Fibroblast of the aortic adventitia (primary cell): ENCODE data around the gene BCAS1. TPM values are rescaled to one million over a fixed set of nuclear protein-coding genes. Genes with fewer than 3 reads are reported as not detected.

ENCODE experiments used
- DNase-seq: peaks from one replicate; pipeline ENCODE4 v3.0.0-alpha.2; 2010; ENCODE audit warnings: low read depth
- H3K4me3 ChIP-seq: 2 replicates; pipeline ENCODE4 v1.5.1; 2011; ENCODE audit warnings: low read depth, mild to moderate bottlenecking, control low read depth, low read length, moderate library complexity
- total RNA-seq: library from RNA; depleted of rRNA; stranded (reverse); fragments of >200 nt; gene quantifications from 2 replicates; pipeline ENCODE4 v1.2.3, GENCODE V29; 2012; ENCODE audit warnings: low replicate concordance
- TF ChIP-seq, protein P1 (sequence below): IDR thresholded peaks from 2 replicates; pipeline ENCODE4 v1.5.1; 2011; ENCODE audit warnings: mild to moderate bottlenecking, low read length, control low read depth, inconsistent platforms; ENCODE audit not compliant: insufficient read depth

Gene BCAS1
- total RNA-seq, 1 donor, result 0.09 TPM

DNA sequence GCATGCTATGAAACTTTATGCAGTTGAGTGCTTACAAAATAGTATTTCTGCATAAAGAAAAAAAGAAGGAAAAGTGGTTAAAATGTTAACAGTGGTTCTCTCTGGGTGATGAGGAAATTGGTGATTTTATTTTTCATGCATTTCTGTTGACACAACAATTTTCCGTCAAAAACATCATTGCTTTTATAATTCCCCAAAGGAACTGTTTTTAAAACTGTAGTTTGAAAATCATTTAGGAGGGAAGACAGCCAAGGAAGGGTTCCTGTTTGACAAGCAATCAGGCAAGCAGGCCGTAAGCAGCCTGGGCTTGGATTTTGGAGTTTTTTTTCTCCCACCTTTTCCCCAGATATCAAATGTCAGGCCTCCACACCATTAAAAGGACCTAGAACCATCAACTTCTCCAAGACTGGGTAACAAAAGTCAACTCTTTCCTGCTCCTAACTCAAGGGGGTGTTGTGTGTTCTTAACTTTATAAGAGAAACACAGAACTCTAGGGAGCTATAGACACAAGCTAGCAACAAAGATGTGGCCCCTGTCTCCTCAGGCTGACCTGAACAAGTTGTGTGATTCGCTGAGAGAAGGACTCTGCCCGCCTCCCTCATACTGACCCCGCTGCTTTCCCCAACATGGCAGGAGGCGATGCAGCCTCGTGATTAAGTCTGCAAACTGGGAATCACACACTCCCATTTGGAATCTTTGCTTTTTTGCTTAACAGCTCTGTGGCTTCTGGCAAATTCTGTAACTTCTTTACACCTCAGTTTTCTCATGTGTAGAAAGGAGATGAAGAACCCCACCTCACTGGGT, 146.6 kb downstream of the BCAS1 start:
- H3K4me3 ChIP-seq, result no peak overlapping the region
- no peak for DNase-seq
- TF ChIP-seq, protein P1, sequence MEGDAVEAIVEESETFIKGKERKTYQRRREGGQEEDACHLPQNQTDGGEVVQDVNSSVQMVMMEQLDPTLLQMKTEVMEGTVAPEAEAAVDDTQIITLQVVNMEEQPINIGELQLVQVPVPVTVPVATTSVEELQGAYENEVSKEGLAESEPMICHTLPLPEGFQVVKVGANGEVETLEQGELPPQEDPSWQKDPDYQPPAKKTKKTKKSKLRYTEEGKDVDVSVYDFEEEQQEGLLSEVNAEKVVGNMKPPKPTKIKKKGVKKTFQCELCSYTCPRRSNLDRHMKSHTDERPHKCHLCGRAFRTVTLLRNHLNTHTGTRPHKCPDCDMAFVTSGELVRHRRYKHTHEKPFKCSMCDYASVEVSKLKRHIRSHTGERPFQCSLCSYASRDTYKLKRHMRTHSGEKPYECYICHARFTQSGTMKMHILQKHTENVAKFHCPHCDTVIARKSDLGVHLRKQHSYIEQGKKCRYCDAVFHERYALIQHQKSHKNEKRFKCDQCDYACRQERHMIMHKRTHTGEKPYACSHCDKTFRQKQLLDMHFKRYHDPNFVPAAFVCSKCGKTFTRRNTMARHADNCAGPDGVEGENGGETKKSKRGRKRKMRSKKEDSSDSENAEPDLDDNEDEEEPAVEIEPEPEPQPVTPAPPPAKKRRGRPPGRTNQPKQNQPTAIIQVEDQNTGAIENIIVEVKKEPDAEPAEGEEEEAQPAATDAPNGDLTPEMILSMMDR, result no peak

DNA sequence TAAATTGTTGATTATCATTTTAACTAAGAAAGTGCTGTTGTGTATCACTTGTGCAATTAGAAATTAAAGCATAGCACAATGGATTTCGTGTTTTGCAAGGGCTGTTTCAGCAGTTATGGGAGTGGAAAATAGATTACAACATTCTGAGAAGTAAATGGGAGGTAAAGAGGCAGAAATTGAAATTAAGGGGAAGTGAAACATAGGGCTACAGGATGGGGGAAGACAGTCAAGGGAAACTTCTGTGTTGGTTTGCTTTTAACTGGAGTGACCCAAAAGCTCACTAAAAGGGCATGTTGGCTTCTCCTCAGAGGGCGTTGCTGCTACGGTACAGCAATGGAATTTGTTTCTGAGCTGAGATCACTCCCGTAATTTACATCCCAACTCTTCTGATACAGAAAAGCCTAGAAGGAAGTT, 147.5 kb downstream of the BCAS1 start:
- no peak overlapping the region for H3K4me3 ChIP-seq
- TF ChIP-seq, protein P1, result no peak
- peak; percentile 70 for DNase-seq

DNA sequence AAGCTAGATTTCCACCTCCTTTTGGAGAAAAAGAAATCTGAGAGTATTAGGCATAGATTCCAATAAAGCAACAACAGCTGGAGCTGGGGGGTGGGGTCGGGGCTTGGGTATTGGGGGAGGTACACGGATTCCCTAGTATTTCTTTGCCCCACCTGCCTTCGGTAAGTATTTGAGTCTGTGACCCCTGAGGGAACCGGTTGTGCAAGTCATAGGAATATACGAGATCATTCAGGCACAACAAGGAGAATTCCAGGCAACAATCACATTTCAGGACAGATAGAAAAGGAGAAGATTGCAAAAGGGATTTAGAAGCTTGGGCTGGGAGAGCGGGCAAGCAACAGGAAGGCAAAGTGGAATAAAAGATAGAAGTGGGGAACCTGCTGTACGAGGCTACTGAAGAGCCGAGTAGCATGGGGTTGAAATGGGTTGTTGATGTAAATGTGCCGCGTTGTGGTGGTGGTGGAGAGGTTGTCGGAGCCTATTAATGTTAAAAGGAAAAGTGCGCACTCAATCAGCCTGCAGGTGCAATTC, 148.9 kb downstream of the BCAS1 start:
- no peak for DNase-seq
- H3K4me3 ChIP-seq, result no peak overlapping the region
- TF ChIP-seq, protein P1, result no peak

DNA sequence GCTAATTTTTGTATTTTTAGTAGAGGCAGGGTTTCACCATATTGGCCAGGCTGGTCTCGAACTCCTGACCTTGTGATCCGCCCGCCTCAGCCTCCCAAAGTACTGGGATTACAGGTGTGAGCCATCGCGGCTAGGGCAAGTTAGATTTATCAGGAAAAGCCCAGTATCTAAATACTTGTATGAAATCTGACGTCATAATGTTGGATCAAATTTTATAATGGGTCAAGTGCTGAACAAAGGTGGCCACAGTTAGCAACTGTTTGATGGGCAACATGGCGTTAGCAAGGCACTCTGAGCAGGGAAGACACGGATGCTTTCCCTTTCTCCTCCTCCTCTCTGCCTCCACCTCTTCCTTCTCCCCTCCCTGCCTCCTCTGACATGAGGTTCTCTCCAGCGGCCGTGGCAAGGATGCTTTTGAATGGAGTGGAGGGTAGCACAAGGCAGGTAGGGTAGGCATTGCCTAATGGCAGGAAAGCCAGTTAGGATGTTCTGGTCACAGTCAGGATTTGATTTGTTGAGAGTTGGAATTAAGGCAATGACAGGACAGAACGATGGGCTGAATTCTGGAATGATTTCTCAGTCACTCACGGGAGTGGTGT, 149.6 kb downstream of the BCAS1 start:
- H3K4me3 ChIP-seq, result no peak overlapping the region
- TF ChIP-seq, protein P1, result no peak

DNA sequence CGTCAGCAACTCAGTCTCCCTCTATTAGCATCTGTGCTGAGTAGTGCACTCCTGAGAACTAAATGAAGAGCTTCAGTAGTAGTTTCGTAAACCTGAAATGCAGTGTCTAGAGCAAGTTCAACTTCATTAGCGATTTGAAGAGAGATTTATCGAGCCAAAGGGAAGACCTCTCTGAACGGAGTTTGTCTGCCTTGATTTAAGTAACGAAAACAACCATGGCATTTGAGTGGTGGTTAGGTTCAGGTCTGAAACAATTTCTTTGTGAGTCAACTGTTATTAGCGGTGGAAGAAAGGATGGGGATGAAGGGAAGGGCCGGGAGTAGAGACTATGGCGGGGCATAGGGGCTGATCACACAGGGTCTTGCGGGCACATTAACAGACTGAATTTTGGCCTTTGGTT, 150.5 kb downstream of the BCAS1 start:
- no peak overlapping the region for H3K4me3 ChIP-seq
- TF ChIP-seq, protein P1, result no peak
- DNase-seq, result no peak

More for the DNA sequence above, 149.6 kb downstream of the BCAS1 start:
- no peak for DNase-seq

DNA sequence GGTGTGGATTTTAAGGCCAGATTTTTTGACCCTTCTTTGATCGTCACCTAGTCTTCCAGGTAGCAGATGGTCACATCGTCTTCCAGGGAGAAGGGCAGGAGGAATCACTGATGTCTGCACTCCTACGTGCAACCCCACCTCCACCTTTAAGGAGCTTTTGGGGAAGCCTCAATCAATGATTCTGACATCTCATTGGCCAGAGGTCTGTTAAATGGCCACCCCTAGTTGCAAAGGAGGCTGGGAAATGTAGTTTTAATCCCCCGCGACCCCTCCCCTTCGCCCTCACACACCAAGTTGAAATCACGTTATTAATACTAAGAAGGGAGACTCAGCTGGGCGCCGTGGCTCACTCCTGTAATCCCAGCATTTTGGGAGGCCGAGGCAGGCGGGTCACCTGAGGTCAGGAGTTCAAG, 151.4 kb downstream of the BCAS1 start:
- DNase-seq, result no peak
- TF ChIP-seq, protein P1, result no peak
- no peak overlapping the region for H3K4me3 ChIP-seq
